HG03108 (cell line): ENCODE results near the gene GSTO1.

ENCODE experiments used
- ATAC-seq: cut with Tn5 transposase; IDR thresholded peaks from one replicate; pipeline ENCODE4 v1.9.1; 2021; ENCODE audit warnings: moderate library complexity; ENCODE audit not compliant: unreplicated experiment

GSTO1 gene

GRCh38 chr10:104273899-104274575, 19.3 kb downstream of the GSTO1 start:
- ATAC-seq = no peak

GRCh38 chr10:104274762-104275721, 20.4 kb downstream of the GSTO1 start:
- ATAC-seq = no peak

- ATAC-seq = no peak
Observed at GRCh38 chr10:104276192-104276591, 21.5 kb downstream of the GSTO1 start.

- no peak for ATAC-seq
Observed at GRCh38 chr10:104277785-104278184, 23.1 kb downstream of the GSTO1 start.

GRCh38 chr10:104279550-104280259, 25.0 kb downstream of the GSTO1 start:
- no peak for ATAC-seq

- no peak for ATAC-seq
Observed at GRCh38 chr10:104281694-104282093, 27.0 kb downstream of the GSTO1 start.

GRCh38 chr10:104284846-104285245, 30.2 kb downstream of the GSTO1 start:
- no peak for ATAC-seq

GRCh38 chr10:104286939-104287338, 32.2 kb downstream of the GSTO1 start:
- no peak for ATAC-seq

- no peak for ATAC-seq
Observed at GRCh38 chr10:104288355-104288754, 33.7 kb downstream of the GSTO1 start.

GRCh38 chr10:104291439-104291951, 36.8 kb downstream of the GSTO1 start:
- ATAC-seq = peak; percentile 99

- ATAC-seq = no peak
Observed at GRCh38 chr10:104293011-104293410, 38.3 kb downstream of the GSTO1 start.

GRCh38 chr10:104293781-104294321, 39.2 kb downstream of the GSTO1 start:
- no peak for ATAC-seq

- ATAC-seq = no peak
Observed at GRCh38 chr10:104296687-104297436, 42.2 kb downstream of the GSTO1 start.

GRCh38 chr10:104297697-104298660, 43.3 kb downstream of the GSTO1 start:
- no peak for ATAC-seq

GRCh38 chr10:104299031-104299904, 44.6 kb downstream of the GSTO1 start:
- no peak for ATAC-seq

GRCh38 chr10:104300002-104300735, 45.5 kb downstream of the GSTO1 start:
- ATAC-seq = no peak

GRCh38 chr10:104300736-104301292, 46.1 kb downstream of the GSTO1 start:
- no peak for ATAC-seq
